HG03521 (cell line): ENCODE measurements around the gene SMC1A.

ENCODE experiments used
- ATAC-seq: cut with Tn5 transposase; IDR thresholded peaks from one replicate; pipeline ENCODE4 v1.9.1; 2021; ENCODE audit warnings: mild to moderate bottlenecking, moderate library complexity; ENCODE audit not compliant: unreplicated experiment

The SMC1A gene

DNA sequence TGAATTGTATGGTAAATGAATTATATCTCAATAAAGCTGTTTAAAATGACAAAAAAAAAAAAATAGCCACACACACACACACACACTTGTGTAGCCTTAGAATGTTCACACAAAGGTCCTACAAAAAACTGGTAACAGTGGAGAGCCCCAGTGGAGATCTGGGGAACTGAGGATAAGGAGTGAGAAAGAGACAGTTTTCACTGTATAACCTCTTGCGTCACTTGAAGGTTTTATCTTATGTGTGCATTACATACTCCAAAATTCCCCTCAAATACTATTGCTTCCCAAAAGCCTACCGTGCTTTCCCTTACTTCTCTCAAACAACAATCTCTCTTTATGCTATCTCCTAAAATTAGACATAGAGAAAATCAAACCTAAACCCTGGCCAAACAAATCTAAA lies 67.8 kb downstream of the SMC1A start:
- no peak for ATAC-seq

DNA sequence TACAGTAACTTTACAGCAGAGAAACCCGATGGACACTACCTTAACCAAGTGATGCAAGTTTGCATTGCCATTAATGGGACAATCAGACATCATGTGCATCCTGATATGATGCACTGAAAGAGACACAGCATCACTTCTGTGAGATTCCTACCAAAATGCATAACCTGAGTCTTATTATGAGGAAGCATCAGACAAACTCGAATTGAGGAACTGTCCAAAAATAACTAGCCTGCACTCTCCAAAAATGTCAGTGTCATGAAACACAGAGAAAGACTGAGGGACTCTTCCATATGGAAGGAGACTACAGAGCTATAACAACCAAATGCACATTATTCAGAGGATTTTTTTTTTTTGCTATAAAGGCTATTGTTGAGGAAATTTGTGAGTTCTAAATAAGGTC lies 74.5 kb downstream of the SMC1A start:
- ATAC-seq: no peak

DNA sequence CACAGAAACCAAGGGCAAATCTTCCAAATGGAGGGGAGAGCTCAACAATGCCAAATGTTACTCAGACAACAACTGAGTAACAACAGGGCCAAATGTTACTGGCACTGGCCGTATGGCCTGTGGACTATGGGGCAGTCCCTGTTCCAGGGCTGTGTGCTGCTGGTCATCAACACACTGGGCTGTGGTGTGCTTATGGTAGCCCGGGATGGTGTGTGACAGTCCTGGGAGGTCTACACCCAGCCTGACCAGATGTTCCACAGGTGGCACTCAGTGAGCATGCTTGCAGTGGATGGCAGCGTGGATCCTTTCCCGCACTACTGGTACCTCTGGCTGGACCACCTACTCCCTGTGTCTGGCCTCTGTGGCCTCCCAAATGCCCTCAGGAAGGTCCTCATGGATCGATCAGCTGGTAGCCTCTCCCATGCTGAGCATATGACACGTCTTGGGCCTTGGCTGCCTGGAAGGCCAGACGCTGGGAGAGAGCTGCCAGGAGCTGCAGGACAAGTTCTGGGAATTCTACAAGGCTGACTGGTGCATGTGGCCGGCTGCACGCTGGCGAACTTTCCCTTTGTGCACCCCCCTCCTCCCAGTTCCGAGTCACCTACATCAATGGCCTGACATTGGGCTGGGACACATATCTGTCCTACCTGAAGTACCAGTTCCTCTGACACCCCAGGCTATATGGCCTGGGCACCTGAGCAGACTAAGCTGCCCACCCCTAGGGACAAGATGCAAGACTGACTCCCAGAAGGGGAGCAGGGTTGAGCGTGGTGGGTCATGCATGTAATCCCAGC lies 81.4 kb downstream of the SMC1A start:
- no peak for ATAC-seq

DNA sequence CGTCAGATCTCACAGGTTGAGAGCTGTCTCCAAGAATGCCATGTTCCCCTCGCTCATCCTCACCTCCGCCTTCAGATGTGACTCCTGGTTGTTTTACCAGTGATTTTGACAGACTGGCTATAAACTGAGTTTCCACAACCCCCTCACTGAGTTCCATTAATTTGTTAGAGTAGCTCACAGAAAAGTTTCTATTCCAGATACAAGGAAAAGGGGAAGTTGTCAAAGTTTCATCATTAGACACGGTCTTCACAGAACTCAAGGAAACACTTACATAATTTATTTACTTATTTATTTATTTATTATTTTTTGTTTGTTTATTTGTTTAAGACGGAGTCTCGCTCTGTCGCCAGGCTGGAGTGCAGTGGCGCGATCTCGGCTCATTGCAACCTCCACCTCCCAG lies 85.4 kb downstream of the SMC1A start:
- no peak for ATAC-seq

DNA sequence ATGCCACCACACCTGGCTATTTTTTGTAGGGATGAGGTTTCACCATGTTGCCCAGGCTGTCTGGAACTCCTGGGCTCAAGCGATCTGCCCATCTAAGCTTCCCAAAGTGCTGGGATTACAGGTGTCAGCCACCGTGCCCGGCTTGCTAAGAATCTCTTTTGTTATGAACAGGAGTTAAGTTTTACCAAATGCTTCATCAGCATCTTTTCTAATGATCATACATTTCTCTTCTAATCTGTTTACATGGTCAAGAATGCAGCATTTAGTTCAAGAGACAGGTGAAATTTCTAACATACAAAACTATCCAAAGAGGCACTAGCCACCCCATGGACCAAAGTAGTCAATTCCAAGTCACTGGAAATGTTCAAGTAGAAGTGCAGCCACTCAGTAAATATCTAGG lies 88.6 kb downstream of the SMC1A start:
- ATAC-seq: no peak

DNA sequence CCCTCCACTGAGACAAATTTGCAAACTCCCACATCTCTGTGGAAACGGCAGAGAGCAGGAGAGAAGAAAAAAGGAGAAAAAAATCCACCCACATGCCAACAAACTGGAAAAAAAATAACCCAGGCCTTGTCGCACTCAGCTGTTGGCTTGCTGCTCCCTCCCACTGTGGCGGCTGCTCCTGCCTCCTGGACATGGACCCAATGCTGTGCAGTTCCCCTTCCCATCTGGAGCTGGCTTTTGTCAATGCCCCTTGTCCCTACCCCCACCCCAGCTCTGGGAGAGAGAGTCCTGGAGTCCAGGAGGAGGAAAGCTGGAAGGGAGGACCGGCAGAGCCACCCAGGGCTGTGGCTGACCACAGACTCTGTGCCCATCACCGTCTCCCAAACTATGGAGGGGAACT lies 90.2 kb downstream of the SMC1A start:
- no peak for ATAC-seq

DNA sequence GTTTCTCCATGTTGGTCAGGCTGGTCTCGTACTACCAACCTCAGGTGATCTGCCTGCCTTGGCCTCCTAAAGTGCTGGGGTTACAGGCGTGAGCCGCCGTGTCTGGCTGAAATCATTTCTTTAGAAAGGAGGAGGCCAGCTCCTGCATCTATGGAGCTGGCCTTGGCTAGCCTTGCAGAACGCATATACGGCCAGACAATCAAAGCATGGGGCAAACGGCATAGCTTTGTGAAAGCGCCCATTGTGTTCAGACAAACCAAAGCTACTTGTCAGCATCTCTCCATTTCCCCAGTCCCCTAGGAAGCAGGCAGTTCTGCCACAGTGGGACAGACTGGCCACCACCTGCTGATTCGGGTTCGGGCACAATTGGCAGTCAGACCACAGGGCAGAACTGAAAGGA lies 92.1 kb downstream of the SMC1A start:
- ATAC-seq: no peak

DNA sequence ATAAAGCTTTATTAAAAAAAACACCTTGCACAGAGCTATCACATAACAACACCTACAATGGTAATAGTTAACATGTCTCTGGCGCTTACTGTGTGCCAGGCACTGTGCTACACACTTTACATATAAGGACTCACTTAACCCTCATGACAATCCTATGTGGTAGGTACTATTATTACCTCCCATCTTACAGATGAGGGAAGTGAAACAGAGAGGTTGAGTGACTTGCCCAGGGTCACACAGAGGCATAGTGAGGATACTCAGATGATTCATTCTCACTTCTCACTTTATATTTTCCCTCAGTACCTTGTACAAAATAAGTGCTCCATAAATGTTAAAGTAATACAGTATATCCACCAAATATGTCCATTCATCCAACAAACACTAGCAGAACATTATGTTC lies 97.7 kb downstream of the SMC1A start:
- ATAC-seq: no peak
